ENCODE data around the gene CD244.
"Not testable (repeated sequence)": the region's sequence is repeated elsewhere in the genome, so short reads cannot be mapped to it uniquely, and the experiment has no call there.

Gene CD244

DNA sequence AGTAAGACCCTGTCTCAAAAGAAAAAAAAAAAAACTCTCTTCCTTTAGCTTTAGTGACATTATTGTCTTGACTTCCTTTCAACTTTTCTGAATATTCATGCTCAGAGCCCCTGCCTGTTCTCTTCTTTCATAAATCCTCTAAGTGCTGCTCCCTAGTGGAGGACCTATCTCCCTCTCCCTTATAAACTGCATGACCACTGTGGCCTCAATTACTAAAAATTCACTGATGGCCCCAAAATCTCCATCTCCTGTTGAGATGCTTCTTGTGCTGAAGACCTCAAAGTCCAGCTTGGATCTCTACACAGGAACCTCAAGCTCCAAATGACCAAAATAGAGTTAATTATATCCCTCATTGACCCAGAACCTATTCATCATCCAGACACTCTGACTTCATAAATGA is 14.5 kb upstream of the CD244 start:
- TF ChIP-seq ZFX (IDR thresholded peaks at IDR 0.05; ENCODE audit: borderline replicate concordance) (no peak), CTCF (IDR thresholded peaks at IDR 0.05) (peak; percentile 34)
- H3K27ac ChIP-seq, result no peak overlapping the region

DNA sequence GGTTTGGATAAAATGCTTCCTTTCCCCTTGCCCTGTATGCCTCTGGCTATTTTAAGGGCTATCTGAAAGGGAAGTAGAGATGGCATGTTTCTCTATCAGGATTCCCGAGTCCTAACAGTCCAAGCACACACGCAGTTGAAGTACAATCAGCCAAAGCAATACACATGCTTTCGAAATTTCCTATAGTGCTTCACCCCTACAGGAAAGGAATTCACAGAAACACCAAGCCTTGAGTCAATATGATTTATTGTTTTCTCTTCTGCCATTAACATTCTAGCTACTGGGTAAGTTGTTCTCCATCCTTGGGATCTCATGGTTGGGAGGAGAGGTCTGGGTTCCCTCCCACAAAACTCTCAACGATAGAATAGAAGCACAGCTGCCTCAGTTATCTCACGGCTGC is 13.6 kb upstream of the CD244 start:
- TF ChIP-seq ZFX (IDR thresholded peaks at IDR 0.05; ENCODE audit: borderline replicate concordance), result no peak
- TF ChIP-seq CTCF (IDR thresholded peaks at IDR 0.05), result no peak

GRCh38 chr1:160875591-160875990 is 12.9 kb upstream of the CD244 start:
- H3K27ac ChIP-seq, result not testable (repeated sequence)

More for the DNA sequence above, 13.6 kb upstream of the CD244 start:
- no peak overlapping the region for H3K27ac ChIP-seq

- H3K27ac ChIP-seq, result no peak overlapping the region
- TF ChIP-seq CTCF (IDR thresholded peaks at IDR 0.05) (no peak), ZFX (IDR thresholded peaks at IDR 0.05; ENCODE audit: borderline replicate concordance) (no peak)
Observed at GRCh38 chr1:160874935-160875334, 12.2 kb upstream of the CD244 start.

DNA sequence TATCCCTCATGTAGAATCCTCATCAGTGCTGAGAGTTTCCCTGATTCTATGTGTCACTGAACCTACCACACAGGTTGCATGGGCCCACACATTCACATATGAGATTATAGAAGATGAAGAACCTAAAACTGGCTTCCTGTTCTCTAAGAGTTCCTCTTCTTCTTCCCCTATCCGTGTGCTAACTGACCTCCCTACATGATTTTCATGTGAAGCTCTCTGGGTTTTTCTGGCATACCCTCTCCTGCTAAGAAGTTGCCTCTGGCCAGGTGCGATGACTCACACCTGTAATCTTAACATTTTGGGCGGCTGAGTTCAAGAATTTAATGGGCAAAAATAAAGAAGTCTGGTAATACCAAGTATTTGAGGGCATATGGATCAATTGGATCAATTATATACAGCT is 5.5 kb upstream of the CD244 start:
- TF ChIP-seq ZFX (IDR thresholded peaks at IDR 0.05; ENCODE audit: borderline replicate concordance), result no peak
- no peak for TF ChIP-seq CTCF (IDR thresholded peaks at IDR 0.05)
- H3K27ac ChIP-seq, result no peak overlapping the region

GRCh38 chr1:160867651-160868050 is 5.0 kb upstream of the CD244 start:
- not testable (repeated sequence) for H3K27ac ChIP-seq

GRCh38 chr1:160866695-160867260 is 4.1 kb upstream of the CD244 start:
- no peak for TF ChIP-seq ZFX (IDR thresholded peaks at IDR 0.05; ENCODE audit: borderline replicate concordance)
- no peak for TF ChIP-seq CTCF (IDR thresholded peaks at IDR 0.05)
- no peak overlapping the region for H3K27ac ChIP-seq

DNA sequence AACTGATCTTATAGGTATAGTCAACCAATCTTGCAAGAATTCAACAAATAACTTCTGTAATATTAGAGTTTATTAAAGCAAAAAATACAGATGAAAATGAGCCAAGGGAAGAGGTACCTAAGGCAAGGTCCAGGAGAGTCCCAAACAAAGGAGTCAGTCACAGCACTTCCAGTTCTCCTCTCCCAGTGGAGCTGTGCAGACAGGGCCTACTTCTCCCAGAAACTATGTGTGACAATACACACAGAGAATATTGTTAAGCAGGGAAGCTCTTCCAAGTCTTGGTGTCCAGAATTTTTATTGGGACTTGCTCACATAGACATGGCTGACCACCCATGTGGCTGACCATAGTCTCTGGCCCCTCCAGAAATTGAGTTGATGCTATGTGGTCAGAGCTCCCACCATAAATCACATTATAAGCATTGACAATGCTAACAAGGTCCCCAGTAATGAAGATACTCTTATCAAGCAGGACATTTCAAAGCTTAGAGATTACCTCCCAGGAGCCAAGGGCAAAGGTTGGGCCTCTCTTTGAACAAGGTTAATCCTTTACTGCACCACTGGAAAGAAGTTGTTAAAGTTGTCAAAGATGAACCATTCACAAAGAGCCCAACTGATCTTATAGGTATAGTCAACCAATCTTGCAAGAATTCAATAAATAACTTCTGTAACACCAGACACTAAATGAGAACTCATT is 3.5 kb upstream of the CD244 start:
- TF ChIP-seq CTCF (IDR thresholded peaks at IDR 0.05) (no peak), ZFX (IDR thresholded peaks at IDR 0.05; ENCODE audit: borderline replicate concordance) (no peak)
- no peak overlapping the region for H3K27ac ChIP-seq

Data from 22Rv1 (cell line).